Ramos (cell line): ENCODE measurements around the gene ANKRD34A.

Experiments used
- in situ Hi-C: fragments of 300-500 bp; cut with MboI; formaldehyde crosslinking; loops from one replicate; pipeline ENCODE4 v1.14.3; 2022; ENCODE audit warnings: low sequenced_read_pairs; ENCODE audit not compliant: unreplicated experiment

ANKRD34A gene

GRCh38 chr1:145918144-145918991, 46.0 kb downstream of the ANKRD34A start, which contains the start of gene PEX11B:
Gene PEX11B (minus strand): TSS chr1:145918717. CDS start chr1:145918688, 29 bp downstream.
- in situ Hi-C loops = no loop called here

DNA sequence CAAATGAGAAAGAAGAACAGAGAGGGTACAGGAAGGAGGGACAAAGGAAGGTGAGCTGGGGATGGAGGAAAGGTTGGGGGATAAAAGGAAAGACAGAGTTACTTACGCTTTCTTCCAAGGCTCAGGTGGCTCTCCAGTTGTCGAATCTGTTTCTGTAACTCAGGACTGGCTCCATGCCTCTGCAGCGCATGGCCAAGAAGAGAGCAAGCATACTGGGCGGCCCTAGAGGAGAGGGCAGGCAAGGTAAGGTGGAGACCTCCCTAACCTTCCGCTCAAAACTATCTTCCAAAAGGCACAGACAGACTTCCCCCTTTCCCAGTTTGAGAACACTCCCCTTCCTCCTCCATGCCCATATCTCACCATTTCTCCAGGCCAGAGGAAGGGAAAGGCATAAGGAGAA, 46.8 kb downstream of the ANKRD34A start:
- in situ Hi-C loops = no loop called here

GRCh38 chr1:145916745-145917144, 47.6 kb downstream of the ANKRD34A start:
- in situ Hi-C loops = no loop called here

GRCh38 chr1:145912128-145912641, 52.2 kb downstream of the ANKRD34A start:
- in situ Hi-C loops = no loop called here
